H9 (cell line): ENCODE data around the gene NUP107. TPM values are rescaled to one million over a fixed set of nuclear protein-coding genes. Genes with fewer than 3 reads are reported as not detected.

Experiments used
- DNase-seq: peaks from one replicate; pipeline ENCODE4 v3.0.0-alpha.2; 2017
- H2AFZ ChIP-seq: one replicate; pipeline ENCODE4 v1.6.1; 2013; ENCODE audit warnings: mild to moderate bottlenecking, low read length, control low read depth, moderate library complexity
- H2AK5ac ChIP-seq: 2 replicates; pipeline ENCODE4 v1.6.1; 2013; ENCODE audit warnings: low read length, control low read depth, mixed read lengths; ENCODE audit not compliant: insufficient read length
- H2BK120ac ChIP-seq: one replicate; pipeline ENCODE4 v1.6.1; 2013; ENCODE audit warnings: low read depth, mild to moderate bottlenecking, low read length, control low read depth, inconsistent platforms; ENCODE audit not compliant: poor library complexity, severe bottlenecking
- H2BK12ac ChIP-seq: 2 replicates; pipeline ENCODE4 v1.6.1; 2013; ENCODE audit warnings: low read length, control low read depth, mixed read lengths, low read depth; ENCODE audit not compliant: insufficient read length
- H2BK15ac ChIP-seq: 2 replicates; pipeline ENCODE4 v1.6.1; 2013; ENCODE audit warnings: low read depth, low read length, control low read depth
- H2BK20ac ChIP-seq: one replicate; pipeline ENCODE4 v1.6.1; 2013; ENCODE audit warnings: low read depth, mild to moderate bottlenecking, low read length, control low read depth, inconsistent platforms; ENCODE audit not compliant: poor library complexity, severe bottlenecking
- H2BK5ac ChIP-seq: 2 replicates; pipeline ENCODE4 v1.6.1; 2013; ENCODE audit warnings: low read length, control low read depth, mixed read lengths; ENCODE audit not compliant: insufficient read length
- H3K14ac ChIP-seq: 2 replicates; pipeline ENCODE4 v1.6.1; 2013; ENCODE audit warnings: low read length, control low read depth; ENCODE audit not compliant: insufficient read depth
- H3K18ac ChIP-seq: 2 replicates; pipeline ENCODE4 v1.6.1; 2013; ENCODE audit warnings: low read depth, mild to moderate bottlenecking, mixed read lengths, low read length, control low read depth; ENCODE audit not compliant: insufficient read length
- H3K23ac ChIP-seq: 2 replicates; pipeline ENCODE4 v1.6.1; 2013; ENCODE audit warnings: low read length, control low read depth, mixed read lengths, low read depth; ENCODE audit not compliant: insufficient read length
- H3K23me2 ChIP-seq: 2 replicates; pipeline ENCODE4 v1.6.1; 2013; ENCODE audit warnings: low read depth, mild to moderate bottlenecking, mixed read lengths, low read length, control low read depth; ENCODE audit not compliant: insufficient read length, poor library complexity, severe bottlenecking
- H3K27ac ChIP-seq: 2 replicates; pipeline ENCODE4 v1.5.1; 2013; ENCODE audit warnings: low read length, control low read depth, mixed read lengths, low read depth; ENCODE audit not compliant: insufficient read length
- H3K27me3 ChIP-seq: 2 replicates; pipeline ENCODE4 v1.6.1; 2013; ENCODE audit warnings: low read length, control low read depth, inconsistent platforms; ENCODE audit not compliant: insufficient read depth
- H3K4ac ChIP-seq: 2 replicates; pipeline ENCODE4 v1.6.1; 2013; ENCODE audit warnings: low read depth, mild to moderate bottlenecking, control low read depth, inconsistent platforms, low read length, moderate library complexity
- H3K4me1 ChIP-seq: 2 replicates; pipeline ENCODE4 v1.6.1; 2013; ENCODE audit warnings: low read length, control low read depth, inconsistent platforms; ENCODE audit not compliant: insufficient read depth
- H3K4me2 ChIP-seq: 2 replicates; pipeline ENCODE4 v1.6.1; 2013; ENCODE audit warnings: low read length, control low read depth, mixed read lengths; ENCODE audit not compliant: insufficient read length, insufficient read depth
- H3K56ac ChIP-seq: 2 replicates; pipeline ENCODE4 v1.6.1; 2013; ENCODE audit warnings: low read depth, mild to moderate bottlenecking, mixed read lengths, low read length, control low read depth; ENCODE audit not compliant: insufficient read length
- H3K79me1 ChIP-seq: 2 replicates; pipeline ENCODE4 v1.6.1; 2013; ENCODE audit warnings: low read depth, mild to moderate bottlenecking, moderate library complexity, low read length, control low read depth, inconsistent platforms; ENCODE audit not compliant: insufficient read depth, poor library complexity, severe bottlenecking
- H3K79me2 ChIP-seq: 2 replicates; pipeline ENCODE4 v1.6.1; 2013; ENCODE audit warnings: low read length, control low read depth, inconsistent platforms; ENCODE audit not compliant: insufficient read depth
- H3K9ac ChIP-seq: 2 replicates; pipeline ENCODE4 v1.6.1; 2013; ENCODE audit warnings: low read length, control low read depth, mixed read lengths; ENCODE audit not compliant: insufficient read length; ENCODE audit errors: extremely low read depth
- H3K9me3 ChIP-seq: one replicate; pipeline ENCODE4 v1.6.1; 2013; ENCODE audit warnings: low read depth, low read length, inconsistent platforms; ENCODE audit not compliant: control insufficient read depth
- H3T11ph ChIP-seq: one replicate; pipeline ENCODE4 v1.6.1; 2013; ENCODE audit warnings: mild to moderate bottlenecking, low read length, control low read depth, inconsistent platforms
- H4K20me1 ChIP-seq: one replicate; pipeline ENCODE4 v1.6.1; 2013; ENCODE audit not compliant: control insufficient read depth, insufficient read length, insufficient read depth
- H4K5ac ChIP-seq: 2 replicates; pipeline ENCODE4 v1.6.1; 2013; ENCODE audit warnings: low read depth, mild to moderate bottlenecking, mixed read lengths, low read length, control low read depth; ENCODE audit not compliant: insufficient read length
- H4K8ac ChIP-seq: replicated peaks from 2 replicates; pipeline ENCODE4 v1.6.1; 2013; ENCODE audit warnings: low read length, control low read depth, mixed read lengths, low read depth; ENCODE audit not compliant: insufficient read length
- H4K91ac ChIP-seq: 2 replicates; pipeline ENCODE4 v1.6.1; 2013; ENCODE audit warnings: low read depth, mild to moderate bottlenecking, moderate library complexity, mixed read lengths, low read length, control low read depth; ENCODE audit not compliant: insufficient read length
- H3K27ac Mint-ChIP-seq, 3 experiments: 2 replicates in 2 of 3; 3 replicates in 1 of 3; pipeline ENCODE4 v1.8.0; 2020 to 2021; ENCODE audit warnings: mixed read lengths in 3 of 3, mild to moderate bottlenecking in 1 of 3, moderate library complexity in 1 of 3
- H3K27me3 Mint-ChIP-seq: 2 replicates; pipeline ENCODE4 v1.8.0; 2021; ENCODE audit warnings: low read depth, mild to moderate bottlenecking, moderate library complexity, mixed read lengths
- H3K36me3 Mint-ChIP-seq, 3 experiments: 2 replicates in 2 of 3; 3 replicates in 1 of 3; pipeline ENCODE4 v1.8.0; 2020 to 2021; ENCODE audit warnings: low read depth in 3 of 3, mixed read lengths in 3 of 3; ENCODE audit not compliant: insufficient read depth in 1 of 3
- H3K4me1 Mint-ChIP-seq, 2 experiments: 2 replicates each; pipeline ENCODE4 v1.8.0; 2020; ENCODE audit warnings: mixed read lengths in 2 of 2
- H3K4me3 Mint-ChIP-seq, 2 experiments: 2 replicates in 1 of 2; 3 replicates in 1 of 2; pipeline ENCODE4 v1.8.0; 2020 to 2021; ENCODE audit warnings: mild to moderate bottlenecking in 2 of 2, mixed read lengths in 2 of 2, moderate library complexity in 1 of 2
- H3K9me3 Mint-ChIP-seq, 2 experiments: 2 replicates in 1 of 2; 3 replicates in 1 of 2; pipeline ENCODE4 v1.8.0; 2020; ENCODE audit warnings: mild to moderate bottlenecking in 2 of 2, mixed read lengths in 2 of 2, moderate library complexity in 1 of 2
- WGBS: extraction: QIAGEN DNeasy Blood & Tissue Kit; methylation state at CpG from one replicate; pipeline ENCODE4 v1.1.7; 2013; ENCODE audit warnings: missing lambda C conversion rate, low lambda C conversion rate, mixed read lengths; ENCODE audit not compliant: insufficient read length; ENCODE audit errors: extremely low coverage; 5-methylcytosine and 5-hydroxymethylcytosine counted together
- total RNA-seq: library from RNA; stranded (reverse); gene quantifications from 2 replicates; pipeline ENCODE4 v1.2.1, GENCODE V29; 2021
- TF ChIP-seq, protein P1 (sequence below): fragments of 200-600 bp; sonication (generic); conservative IDR thresholded peaks from 3 replicates; pipeline ENCODE4 v1.8.0; 2021; ENCODE audit warnings: antibody characterized with exemption, mild to moderate bottlenecking

The NUP107 gene
- total RNA-seq, 1 experiment from 2014 or later: 147 TPM

DNA sequence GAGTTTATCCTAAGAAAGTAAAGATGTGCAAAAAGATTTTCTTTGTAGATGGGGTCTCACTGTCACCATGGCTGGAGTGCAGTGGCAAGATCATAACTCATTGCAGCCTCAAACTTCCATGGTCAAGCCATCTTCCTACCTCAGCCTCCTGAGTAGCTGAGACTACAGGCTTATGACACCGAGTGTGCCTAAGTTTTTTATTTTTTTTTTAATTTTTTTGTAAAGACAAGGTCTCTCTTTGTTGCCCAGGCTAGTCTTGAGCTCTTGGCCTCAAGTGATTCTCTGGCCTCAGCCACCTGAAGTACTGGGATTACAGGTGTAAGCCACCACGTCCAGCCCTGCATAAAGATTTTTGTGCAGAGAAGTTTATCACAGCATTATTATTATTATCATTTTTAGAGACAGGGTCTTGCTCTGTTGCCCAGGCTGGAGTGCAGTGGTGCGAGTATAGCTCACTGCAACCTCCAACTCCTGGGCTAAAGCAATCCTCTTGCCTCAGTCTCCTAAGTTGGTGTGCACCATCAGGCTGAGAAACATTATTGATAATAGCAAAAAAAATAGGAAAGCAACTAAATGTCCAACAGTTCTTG lies 101.9 kb downstream of the NUP107 start:
- Histone ChIP-seq H4K91ac (no peak overlapping the region), H2BK15ac (no peak overlapping the region), H3K18ac (no peak overlapping the region), H3K27me3 (no peaks in the 10 kb centered on the region), H2BK120ac (no peak overlapping the region), H2AFZ (no peak overlapping the region), H4K20me1 (no peaks in the 10 kb centered on the region), H3K79me1 (no peaks in the 10 kb centered on the region), H3K79me2 (no peaks in the 10 kb centered on the region), H3K4ac (no peak overlapping the region), H3K9ac (no peak overlapping the region), H3T11ph (no peak overlapping the region), H3K23me2 (no peaks in the 10 kb centered on the region), H2BK12ac (no peak overlapping the region), H2BK5ac (no peak overlapping the region), H3K27ac (no peak overlapping the region), H3K23ac (no peak overlapping the region), H2BK20ac (no peak overlapping the region), H4K5ac (no peak overlapping the region), H3K9me3 (no peaks in the 10 kb centered on the region), H3K4me2 (no peak overlapping the region), H3K4me1 (no peaks in the 10 kb centered on the region), H3K56ac (no peak overlapping the region), H2AK5ac (no peak overlapping the region), H3K14ac (no peak overlapping the region), H4K8ac (no peak overlapping the region)
- Mint-ChIP-seq H3K36me3 (no peaks in the 10 kb centered on the region), H3K4me1 (peaks cover 9% of the 10 kb centered on the region in 2 experiments), H3K4me3 (no peak overlapping the region), H3K27me3 (no peaks in the 10 kb centered on the region; the same call in 1 of the 2 replicates), H3K9me3 (no peaks in the 10 kb centered on the region), H3K27ac (no peak overlapping the region)
- WGBS: no CpG with 5 or more reads among the region's 3 CpGs
- TF ChIP-seq, protein P1, sequence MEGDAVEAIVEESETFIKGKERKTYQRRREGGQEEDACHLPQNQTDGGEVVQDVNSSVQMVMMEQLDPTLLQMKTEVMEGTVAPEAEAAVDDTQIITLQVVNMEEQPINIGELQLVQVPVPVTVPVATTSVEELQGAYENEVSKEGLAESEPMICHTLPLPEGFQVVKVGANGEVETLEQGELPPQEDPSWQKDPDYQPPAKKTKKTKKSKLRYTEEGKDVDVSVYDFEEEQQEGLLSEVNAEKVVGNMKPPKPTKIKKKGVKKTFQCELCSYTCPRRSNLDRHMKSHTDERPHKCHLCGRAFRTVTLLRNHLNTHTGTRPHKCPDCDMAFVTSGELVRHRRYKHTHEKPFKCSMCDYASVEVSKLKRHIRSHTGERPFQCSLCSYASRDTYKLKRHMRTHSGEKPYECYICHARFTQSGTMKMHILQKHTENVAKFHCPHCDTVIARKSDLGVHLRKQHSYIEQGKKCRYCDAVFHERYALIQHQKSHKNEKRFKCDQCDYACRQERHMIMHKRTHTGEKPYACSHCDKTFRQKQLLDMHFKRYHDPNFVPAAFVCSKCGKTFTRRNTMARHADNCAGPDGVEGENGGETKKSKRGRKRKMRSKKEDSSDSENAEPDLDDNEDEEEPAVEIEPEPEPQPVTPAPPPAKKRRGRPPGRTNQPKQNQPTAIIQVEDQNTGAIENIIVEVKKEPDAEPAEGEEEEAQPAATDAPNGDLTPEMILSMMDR: no peak
- DNase-seq: no peak
